CD4-positive, alpha-beta T cell (primary cell): ENCODE results near the gene CNTN4. TPM values are rescaled to one million over a fixed set of nuclear protein-coding genes. Genes with fewer than 3 reads are reported as not detected.

Experiments
- ATAC-seq: fragments of 200-7000 bp; cut with Tn5 transposase; one replicate; pipeline ENCODE4 v1.10.0; 2022; ENCODE audit warnings: mild to moderate bottlenecking; ENCODE audit not compliant: poor library complexity
- CTCF ChIA-PET: fragments of 350-600 bp; sonication (Branson Sonifier 250); formaldehyde crosslinking; loops from one replicate; lab custom pipeline; 2021; ENCODE audit warnings: antibody characterized with exemption, inconsistent platforms; lab: Charles Lee
- POLR2A ChIA-PET: fragments of 350-600 bp; sonication (Branson Sonifier 250); formaldehyde crosslinking; loops from one replicate; lab custom pipeline; 2021; ENCODE audit warnings: antibody characterized with exemption, inconsistent platforms; lab: Charles Lee
- DNase-seq, 14 experiments: peaks; one replicate each; pipeline ENCODE4 v3.0.0-alpha.2; 2013 to 2020; ENCODE audit warnings: mixed read lengths in 2 of 14
- H3K27ac ChIP-seq, 2 donors: one replicate each; pipeline versions ENCODE4 v1.5.1 to v1.7.0; 2013; ENCODE audit warnings: low read length in 2 of 2, low read depth in 1 of 2, mild to moderate bottlenecking in 1 of 2
- H3K27me3 ChIP-seq, 2 experiments: 1 replicate in 1 of 2; 2 replicates in 1 of 2; pipeline versions ENCODE4 v1.6.1 to v1.7.0; 2013; ENCODE audit warnings: low read length in 2 of 2, control low read depth in 1 of 2, mild to moderate bottlenecking in 1 of 2, moderate library complexity in 1 of 2; ENCODE audit not compliant: insufficient read depth in 2 of 2, control insufficient read depth in 1 of 2
- H3K36me3 ChIP-seq: one replicate; pipeline ENCODE4 v1.6.1; 2013; ENCODE audit warnings: low read length, control low read depth; ENCODE audit not compliant: insufficient read depth
- H3K4me1 ChIP-seq: one replicate; pipeline ENCODE4 v1.6.1; 2013; ENCODE audit warnings: low read length, control low read depth; ENCODE audit not compliant: insufficient read depth
- H3K4me3 ChIP-seq: one replicate; pipeline ENCODE4 v1.5.1; 2013; ENCODE audit warnings: mild to moderate bottlenecking, low read length, moderate library complexity
- H3K9me3 ChIP-seq, 2 experiments: 1 replicate in 1 of 2; 2 replicates in 1 of 2; pipeline versions ENCODE4 v1.6.1 to v1.7.0; 2013; ENCODE audit warnings: low read length in 2 of 2, mild to moderate bottlenecking in 2 of 2, control low read depth in 1 of 2, moderate library complexity in 1 of 2; ENCODE audit not compliant: control insufficient read depth in 1 of 2, insufficient read depth in 1 of 2
- H3K27ac Mint-ChIP-seq: one replicate; pipeline ENCODE4 v1.8.0; 2020; ENCODE audit warnings: mixed read lengths
- H3K27me3 Mint-ChIP-seq: one replicate; pipeline ENCODE4 v1.8.0; 2021; ENCODE audit warnings: mixed read lengths
- H3K36me3 Mint-ChIP-seq: one replicate; pipeline ENCODE4 v1.8.0; 2021; ENCODE audit warnings: low read depth, mixed read lengths
- H3K4me1 Mint-ChIP-seq: one replicate; pipeline ENCODE4 v1.8.0; 2021; ENCODE audit warnings: low read depth, mixed read lengths
- H3K4me3 Mint-ChIP-seq: one replicate; pipeline ENCODE4 v1.8.0; 2020; ENCODE audit warnings: mild to moderate bottlenecking, mixed read lengths
- H3K9me3 Mint-ChIP-seq: one replicate; pipeline ENCODE4 v1.8.0; 2020; ENCODE audit warnings: mixed read lengths
- CTCF ChIP-seq: fragments of 200-600 bp; IDR thresholded peaks from one replicate; pipeline ENCODE4 v1.8.0; 2022; ENCODE audit warnings: antibody characterized with exemption, mild to moderate bottlenecking
- intact Hi-C, 2 experiments: fragments of 100-400 bp; cut with DNase I in 1 of 2; cut with micrococcal nuclease in 1 of 2; formaldehyde crosslinking; loops; one replicate each; pipeline versions ENCODE4 v1.15.1 to v1.9.0; 2023 to 2025; cut with DNase I, micrococcal nuclease
- total RNA-seq, 174 experiments: library from RNA in 2 of 174; stranded (reverse) in 2 of 174; gene quantifications; one replicate each; pipeline ENCODE4 v1.2.3 and lab custom pipeline; 2021 to 2026

CNTN4 gene
- total RNA-seq, 2 experiments from 2014 or later = not detected

- Mint-ChIP-seq H3K27me3 (no peaks in the 10 kb centered on the region), H3K36me3 (no peaks in the 10 kb centered on the region), H3K9me3 (peaks cover 2% of the 10 kb centered on the region), H3K4me3 (no peak overlapping the region), H3K4me1 (no peaks in the 10 kb centered on the region), H3K27ac (no peak overlapping the region)
- Histone ChIP-seq H3K27me3 (no peaks in the 10 kb centered on the region), H3K4me1 (no peaks in the 10 kb centered on the region), H3K27ac (no peak overlapping the region), H3K4me3 (no peak overlapping the region), H3K36me3 (no peaks in the 10 kb centered on the region), H3K9me3 (peaks cover 0 to 13% of the 10 kb centered on the region in 2 experiments)
- TF ChIP-seq CTCF = no peak
- DNase-seq (no peak), ATAC-seq (no peak)
- intact Hi-C loops = no loop called here
- ChIA-PET CTCF (no interaction called here), POLR2A (no interaction called here)
Measured at GRCh38 chr3:2484162-2485026, 385.7 kb downstream of the CNTN4 start.

GRCh38 chr3:2485027-2485375 is 386.3 kb downstream of the CNTN4 start:
- Mint-ChIP-seq H3K27me3 (no peaks in the 10 kb centered on the region), H3K27ac (no peak overlapping the region), H3K4me3 (no peak overlapping the region), H3K9me3 (peaks cover 2% of the 10 kb centered on the region), H3K36me3 (no peaks in the 10 kb centered on the region), H3K4me1 (no peaks in the 10 kb centered on the region)
- ChIA-PET POLR2A (no interaction called here), CTCF (no interaction called here)
- Histone ChIP-seq H3K27me3 (no peaks in the 10 kb centered on the region), H3K9me3 (peaks cover 0 to 13% of the 10 kb centered on the region in 2 experiments), H3K4me3 (no peak overlapping the region), H3K27ac (no peak overlapping the region), H3K4me1 (no peaks in the 10 kb centered on the region), H3K36me3 (no peaks in the 10 kb centered on the region)
- TF ChIP-seq CTCF = no peak
- intact Hi-C loops = no loop called here
- ATAC-seq = no peak
- DNase-seq = peak in 1 of 14 experiments; percentile 7

GRCh38 chr3:2495746-2496145 is 397.1 kb downstream of the CNTN4 start:
- Mint-ChIP-seq H3K27ac (no peak overlapping the region), H3K27me3 (no peaks in the 10 kb centered on the region), H3K4me1 (no peaks in the 10 kb centered on the region), H3K4me3 (no peak overlapping the region), H3K9me3 (no peaks in the 10 kb centered on the region), H3K36me3 (no peaks in the 10 kb centered on the region)
- ChIA-PET CTCF (no interaction called here), POLR2A (no interaction called here)
- DNase-seq (no peak), ATAC-seq (no peak)
- H3K27me3 ChIP-seq = no peaks in the 10 kb centered on the region
- no peaks in the 10 kb centered on the region for H3K36me3 ChIP-seq
- TF ChIP-seq CTCF = no peak
- no peaks in the 10 kb centered on the region for H3K4me1 ChIP-seq
- intact Hi-C loops = no loop called here
- H3K4me3 ChIP-seq = no peak overlapping the region
- H3K9me3 ChIP-seq = no peaks in the 10 kb centered on the region
- H3K27ac ChIP-seq = no peak overlapping the region
